Measurements from ENCODE around the gene ZNF292.
"Not testable (repeated sequence)": the region's sequence is repeated elsewhere in the genome, so short reads cannot be mapped to it uniquely, and the experiment has no call there.

Gene ZNF292

DNA sequence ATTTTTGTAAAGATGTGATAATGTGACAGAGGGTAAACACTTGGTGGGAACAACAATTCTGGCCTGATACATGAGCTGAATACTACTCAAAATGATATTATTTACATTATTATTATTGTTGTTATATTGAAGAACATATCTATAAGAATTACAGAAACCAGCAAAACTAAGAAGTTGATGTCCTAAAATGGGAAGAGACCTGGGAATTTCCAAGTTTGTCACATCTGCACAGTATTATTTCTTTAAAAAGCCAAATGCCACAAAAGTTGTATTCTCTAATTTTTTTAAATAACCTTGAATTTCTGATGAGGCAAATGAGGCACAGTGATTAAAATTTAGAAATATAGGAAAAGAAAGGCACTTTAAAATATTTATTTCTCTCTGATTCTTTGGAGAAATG, 5.0 kb upstream of the ZNF292 start:
- Mint-ChIP-seq H3K27me3 (peaks cover 21% of the 10 kb centered on the region), H3K4me3 (no peak overlapping the region), H3K36me3 (ENCODE audit: low read depth) (peaks cover 10% of the 10 kb centered on the region), H3K9me3 (no peaks in the 10 kb centered on the region), H3K27ac (no peak overlapping the region), H3K4me1 (ENCODE audit: low read depth) (peaks cover 27% of the 10 kb centered on the region)
- intact Hi-C loops (cut with micrococcal nuclease): loop anchor here (5.0 to 10.0 kb wide), 3 partner anchors 257 to 544 kb away; partner anchors contain the start of genes CFAP206 and ORC3

DNA sequence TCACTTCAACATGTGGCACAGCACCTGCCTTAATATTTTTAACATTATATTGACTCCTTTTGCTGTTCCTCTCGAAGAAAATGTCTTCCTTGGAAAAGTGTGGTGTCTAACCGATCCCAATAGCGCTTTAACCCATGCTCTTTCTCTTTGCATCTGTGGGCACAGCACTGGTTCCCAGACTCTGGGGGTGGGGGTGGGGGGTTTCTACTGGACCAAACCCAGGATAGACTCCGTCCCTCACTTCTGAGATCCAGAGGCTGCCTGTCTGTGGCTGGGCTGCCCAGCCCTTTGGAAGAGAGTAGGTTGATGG, 3.9 kb upstream of the ZNF292 start:
- peak overlapping the region; percentile 70 for H3K4me3 Mint-ChIP-seq
- H3K27ac Mint-ChIP-seq: peak overlapping the region; percentile 71
- H3K4me1 Mint-ChIP-seq (ENCODE audit: low read depth): peaks cover 32% of the 10 kb centered on the region
- H3K36me3 Mint-ChIP-seq (ENCODE audit: low read depth): peaks cover 20% of the 10 kb centered on the region
- peaks cover 21% of the 10 kb centered on the region for H3K27me3 Mint-ChIP-seq
- no peaks in the 10 kb centered on the region for H3K9me3 Mint-ChIP-seq
- intact Hi-C loops (cut with micrococcal nuclease): loop anchor here (5.0 to 10.0 kb wide), 3 partner anchors 256 to 543 kb away; partner anchors contain the start of genes CFAP206 and ORC3

DNA sequence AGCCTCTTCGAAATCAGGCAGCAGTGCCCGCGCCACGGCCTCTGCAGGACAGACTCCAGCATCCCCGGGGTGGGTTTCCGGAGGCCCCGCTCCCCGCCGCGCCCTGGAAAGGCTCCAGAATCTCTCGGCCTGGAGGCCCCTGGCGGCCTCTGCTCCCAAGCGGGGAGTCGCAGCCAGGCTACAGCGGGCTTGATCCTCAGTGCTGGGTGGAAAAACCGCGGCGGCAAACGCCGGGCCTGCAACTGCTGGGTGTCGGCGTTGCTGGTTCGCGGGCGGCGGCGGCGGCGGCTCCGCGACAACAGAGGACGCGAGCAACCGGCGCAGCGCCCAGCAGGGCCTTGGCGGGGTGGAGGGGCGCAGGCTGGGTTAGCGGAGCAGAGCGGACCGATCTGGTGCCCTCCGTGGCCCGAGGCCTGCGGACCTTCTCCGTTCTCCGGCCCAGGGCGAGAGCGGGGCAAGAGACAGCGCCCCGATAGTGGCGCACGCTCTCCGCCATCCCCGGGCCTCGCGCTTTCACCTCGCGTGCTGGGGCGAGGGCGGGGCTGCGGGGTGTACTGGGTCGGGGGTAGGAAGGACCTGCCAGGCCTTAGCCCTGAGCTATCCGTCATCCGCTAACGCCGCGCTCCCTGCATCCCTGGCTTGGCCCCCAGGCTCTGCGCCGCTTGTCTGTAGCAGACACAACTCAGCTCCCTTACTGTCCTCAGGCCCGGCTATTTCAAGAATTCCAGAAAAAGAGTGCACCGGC, 3.4 kb upstream of the ZNF292 start:
- intact Hi-C loops (cut with micrococcal nuclease): loop anchor here (5.0 to 10.0 kb wide), 3 partner anchors 255 to 543 kb away; partner anchors contain the start of genes CFAP206 and ORC3
- Mint-ChIP-seq H3K36me3 (ENCODE audit: low read depth) (peaks cover 23% of the 10 kb centered on the region), H3K27me3 (peaks cover 20% of the 10 kb centered on the region), H3K9me3 (no peaks in the 10 kb centered on the region), H3K27ac (peak overlapping the region; percentile 71), H3K4me1 (ENCODE audit: low read depth) (peaks cover 37% of the 10 kb centered on the region), H3K4me3 (peak overlapping the region; percentile 70)

DNA sequence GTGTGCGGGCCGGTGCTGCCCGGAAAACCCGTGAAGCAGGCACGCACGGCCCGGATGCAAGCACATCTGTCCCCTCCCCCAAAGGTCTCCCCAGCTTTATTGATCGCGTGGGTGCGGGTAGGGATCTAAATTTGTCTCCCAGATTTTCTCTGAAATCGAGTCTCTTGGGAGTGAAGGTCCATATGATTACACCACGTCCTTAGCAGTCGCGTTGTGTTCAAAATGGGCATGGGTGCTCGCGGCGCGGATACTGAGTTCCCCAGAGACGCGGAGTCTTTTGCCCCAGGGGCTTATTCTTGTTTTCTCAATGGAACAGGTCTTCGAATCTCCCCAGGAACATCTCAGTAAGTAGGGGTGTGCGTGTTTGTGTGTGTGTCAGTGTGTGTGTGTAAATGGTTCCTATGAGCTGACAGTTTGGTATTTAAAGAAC, 2.8 kb upstream of the ZNF292 start:
- intact Hi-C loops (cut with micrococcal nuclease): loop anchor here (5.0 to 10.0 kb wide), 3 partner anchors 255 to 542 kb away; partner anchors contain the start of genes CFAP206 and ORC3
- Mint-ChIP-seq H3K27ac (peak overlapping the region; percentile 71), H3K9me3 (no peaks in the 10 kb centered on the region), H3K4me1 (ENCODE audit: low read depth) (peaks cover 38% of the 10 kb centered on the region), H3K4me3 (peak overlapping the region; percentile 70), H3K27me3 (peaks cover 19% of the 10 kb centered on the region), H3K36me3 (ENCODE audit: low read depth) (peaks cover 23% of the 10 kb centered on the region)

DNA sequence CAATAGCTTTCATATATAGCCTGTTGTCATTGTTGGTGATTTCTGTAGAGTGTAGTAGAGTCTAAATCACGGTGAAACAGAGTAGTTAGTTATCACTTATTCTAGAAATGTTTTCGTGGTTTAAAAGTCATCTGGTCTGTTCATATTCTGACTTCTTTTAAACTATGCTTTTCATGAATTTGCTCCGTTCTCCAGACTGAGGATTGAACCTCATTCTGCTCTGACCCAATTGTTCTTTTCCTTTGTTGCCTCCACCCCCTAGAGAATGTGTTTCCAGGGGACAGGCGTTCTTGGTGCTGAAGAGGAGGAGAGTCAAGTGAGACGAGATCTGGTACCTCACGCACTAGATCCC, 748 bp upstream of the ZNF292 start:
- H3K4me3 Mint-ChIP-seq: peak overlapping the region; percentile 98
- H3K27me3 Mint-ChIP-seq: peaks cover 18% of the 10 kb centered on the region
- H3K4me1 Mint-ChIP-seq (ENCODE audit: low read depth): peaks cover 38% of the 10 kb centered on the region
- H3K9me3 Mint-ChIP-seq: no peaks in the 10 kb centered on the region
- peak overlapping the region; percentile 97 for H3K27ac Mint-ChIP-seq
- H3K36me3 Mint-ChIP-seq (ENCODE audit: low read depth): peaks cover 36% of the 10 kb centered on the region
- intact Hi-C loops (cut with micrococcal nuclease): loop anchor here (5.0 to 10.0 kb wide), 3 partner anchors 253 to 540 kb away; partner anchors contain the start of genes CFAP206 and ORC3

DNA sequence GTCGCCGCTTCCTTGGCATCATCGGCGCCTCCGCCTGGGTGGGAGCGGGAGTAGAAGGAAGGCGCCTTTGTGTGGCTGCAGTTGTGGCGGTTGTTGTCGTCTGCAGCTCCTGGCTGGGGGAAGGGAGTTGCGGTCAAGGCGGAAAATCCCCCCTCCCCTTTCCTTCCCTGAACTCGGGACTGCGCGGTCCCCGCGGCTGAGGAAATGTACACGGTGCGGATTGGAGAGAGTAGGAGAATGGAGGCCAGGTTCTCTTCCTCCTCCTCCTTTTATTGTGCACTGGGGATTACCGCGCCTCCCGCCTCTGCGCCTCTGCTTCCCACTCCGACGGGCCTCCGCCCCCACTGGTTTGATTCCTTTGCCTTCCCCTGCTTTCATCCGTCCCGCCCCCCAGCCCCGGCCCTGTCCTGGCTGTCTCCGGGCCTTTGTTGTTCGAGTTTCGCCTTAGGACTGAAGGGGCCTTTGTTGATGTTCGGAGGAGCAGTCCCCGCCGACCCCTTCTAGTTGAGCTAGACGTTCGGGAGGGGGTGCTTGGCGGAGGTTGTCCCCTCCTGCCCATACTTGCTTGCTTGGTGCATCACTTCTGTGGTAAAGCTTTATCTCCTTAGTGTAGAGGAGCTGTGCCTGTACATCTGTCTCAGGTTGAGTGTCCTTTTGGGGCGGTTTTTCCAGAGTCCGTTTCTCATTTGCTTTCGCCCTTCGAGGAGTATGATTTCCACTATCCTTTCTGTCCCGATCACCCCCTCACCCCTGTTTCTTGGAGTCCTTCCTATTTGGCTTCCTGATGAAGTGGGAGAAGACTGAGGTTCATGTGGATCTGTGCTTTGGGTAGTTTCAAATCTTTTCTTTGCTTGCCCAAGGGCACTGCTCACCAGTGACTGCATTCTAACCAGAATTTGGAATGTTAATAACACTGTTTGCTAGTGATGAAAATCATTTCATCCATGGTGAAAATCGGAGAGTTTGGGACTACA, 764 bp downstream of the ZNF292 start:
- peak overlapping the region; percentile 98 for H3K4me3 Mint-ChIP-seq
- peaks cover 45% of the 10 kb centered on the region for H3K4me1 Mint-ChIP-seq (ENCODE audit: low read depth)
- H3K9me3 Mint-ChIP-seq: no peaks in the 10 kb centered on the region
- peak overlapping the region; percentile 97 for H3K27ac Mint-ChIP-seq
- H3K36me3 Mint-ChIP-seq (ENCODE audit: low read depth): peaks cover 36% of the 10 kb centered on the region
- intact Hi-C loops (cut with micrococcal nuclease): loop anchor here (5.0 to 10.0 kb wide), 3 partner anchors 316 to 539 kb away; partner anchors contain the start of genes ORC3 and SLC35A1
- peaks cover 11% of the 10 kb centered on the region for H3K27me3 Mint-ChIP-seq

DNA sequence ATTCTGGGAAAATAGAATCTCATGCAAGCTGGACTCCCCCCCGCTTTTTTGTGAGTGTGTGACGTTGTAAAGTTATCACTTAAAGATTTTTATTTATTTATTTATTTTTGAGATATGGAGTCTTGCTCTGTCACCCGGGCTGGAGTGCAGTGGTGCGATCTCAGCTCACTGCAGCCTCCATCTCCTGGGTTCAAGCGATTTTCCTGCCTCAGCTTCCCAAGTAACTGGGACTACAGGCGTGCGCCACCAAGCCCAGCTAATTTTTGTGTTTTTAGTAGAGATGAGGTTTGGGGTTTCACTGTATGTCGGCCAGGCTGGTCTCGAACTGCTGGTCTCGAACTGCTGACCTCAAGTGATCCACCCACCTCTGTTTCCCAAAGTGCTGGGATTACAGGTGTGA, 2.2 kb downstream of the ZNF292 start:
- not testable (repeated sequence) for H3K4me3 Mint-ChIP-seq, H3K9me3 Mint-ChIP-seq, H3K27me3 Mint-ChIP-seq, H3K27ac Mint-ChIP-seq
- peaks cover 36% of the 10 kb centered on the region for H3K36me3 Mint-ChIP-seq (ENCODE audit: low read depth)
- H3K4me1 Mint-ChIP-seq (ENCODE audit: low read depth): peaks cover 34% of the 10 kb centered on the region
- intact Hi-C loops (cut with micrococcal nuclease): loop anchor here (5.0 to 10.0 kb wide), 3 partner anchors 315 to 537 kb away; partner anchors contain the start of genes ORC3 and SLC35A1

DNA sequence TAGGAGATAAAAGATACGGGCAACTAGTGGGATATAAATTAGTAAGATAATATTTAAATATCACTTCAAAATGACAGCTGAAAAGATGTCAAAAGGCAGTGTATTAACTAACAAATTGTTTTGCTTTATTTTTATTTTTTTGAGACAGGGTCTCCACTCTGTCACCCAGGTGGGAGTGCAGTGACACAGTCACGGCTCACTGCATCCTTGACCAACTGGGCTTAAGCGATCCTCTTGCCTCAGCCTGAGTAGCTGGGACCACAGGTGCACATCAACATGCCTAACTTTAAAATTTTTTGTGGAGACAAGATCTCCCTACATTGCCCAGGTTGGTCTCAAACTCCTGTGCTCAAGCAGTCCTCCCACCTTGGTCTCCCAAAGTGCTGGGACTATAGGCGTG, 5.9 kb downstream of the ZNF292 start:
- peaks cover 38% of the 10 kb centered on the region for H3K4me1 Mint-ChIP-seq (ENCODE audit: low read depth)
- no peaks in the 10 kb centered on the region for H3K27me3 Mint-ChIP-seq
- no peaks in the 10 kb centered on the region for H3K9me3 Mint-ChIP-seq
- H3K36me3 Mint-ChIP-seq (ENCODE audit: low read depth): peaks cover 32% of the 10 kb centered on the region
- H3K27ac Mint-ChIP-seq: no peak overlapping the region
- intact Hi-C loops (cut with micrococcal nuclease): no loop called here
- H3K4me3 Mint-ChIP-seq: no peak overlapping the region

DNA sequence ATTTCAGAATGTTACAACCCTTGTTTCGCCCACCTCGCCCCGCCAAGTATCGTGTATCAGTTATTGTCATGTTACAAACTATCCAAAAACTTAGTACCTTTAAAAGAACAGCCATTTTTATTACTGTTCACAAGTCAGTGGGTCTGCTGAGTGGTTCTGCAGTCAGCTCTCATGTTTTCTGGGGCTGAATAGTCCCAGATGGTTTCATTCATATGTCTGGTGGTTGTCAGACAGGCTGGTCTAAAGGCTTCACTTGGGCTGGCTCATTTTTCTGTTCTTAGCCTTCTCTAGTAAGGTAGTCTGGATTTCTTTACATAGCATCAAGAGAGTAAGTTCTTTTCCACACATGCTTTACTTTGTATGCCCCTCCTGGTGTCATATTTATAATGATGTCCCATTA, 8.6 kb downstream of the ZNF292 start:
- no peak overlapping the region for H3K27ac Mint-ChIP-seq
- H3K27me3 Mint-ChIP-seq: no peaks in the 10 kb centered on the region
- peaks cover 34% of the 10 kb centered on the region for H3K4me1 Mint-ChIP-seq (ENCODE audit: low read depth)
- H3K36me3 Mint-ChIP-seq (ENCODE audit: low read depth): peaks cover 19% of the 10 kb centered on the region
- intact Hi-C loops (cut with micrococcal nuclease): no loop called here
- H3K9me3 Mint-ChIP-seq: no peaks in the 10 kb centered on the region
- no peak overlapping the region for H3K4me3 Mint-ChIP-seq

DNA sequence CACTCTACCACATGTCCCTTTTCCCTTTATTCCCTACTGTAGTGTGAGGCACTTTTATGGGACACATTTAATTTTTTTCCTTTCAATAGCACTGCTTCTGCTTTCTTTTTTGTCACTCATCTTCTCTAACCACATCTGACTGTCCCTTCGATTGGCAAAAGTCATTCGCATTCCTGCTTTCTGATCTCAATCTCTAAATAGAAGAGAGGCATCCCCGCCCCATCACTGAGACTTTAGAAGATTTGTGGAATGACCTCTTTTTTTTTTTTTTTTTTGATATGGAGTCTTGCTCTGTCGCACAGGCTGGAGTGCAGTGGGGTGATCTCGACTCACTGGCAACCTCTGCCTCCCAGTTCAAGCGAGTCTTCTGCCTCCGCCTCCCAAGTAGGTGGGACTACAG, 9.1 kb downstream of the ZNF292 start:
- intact Hi-C loops (cut with micrococcal nuclease): no loop called here
- H3K9me3 Mint-ChIP-seq: no peaks in the 10 kb centered on the region
- H3K36me3 Mint-ChIP-seq (ENCODE audit: low read depth): peaks cover 22% of the 10 kb centered on the region
- no peak overlapping the region for H3K27ac Mint-ChIP-seq
- H3K4me1 Mint-ChIP-seq (ENCODE audit: low read depth): peaks cover 34% of the 10 kb centered on the region
- H3K4me3 Mint-ChIP-seq: no peak overlapping the region
- no peaks in the 10 kb centered on the region for H3K27me3 Mint-ChIP-seq

DNA sequence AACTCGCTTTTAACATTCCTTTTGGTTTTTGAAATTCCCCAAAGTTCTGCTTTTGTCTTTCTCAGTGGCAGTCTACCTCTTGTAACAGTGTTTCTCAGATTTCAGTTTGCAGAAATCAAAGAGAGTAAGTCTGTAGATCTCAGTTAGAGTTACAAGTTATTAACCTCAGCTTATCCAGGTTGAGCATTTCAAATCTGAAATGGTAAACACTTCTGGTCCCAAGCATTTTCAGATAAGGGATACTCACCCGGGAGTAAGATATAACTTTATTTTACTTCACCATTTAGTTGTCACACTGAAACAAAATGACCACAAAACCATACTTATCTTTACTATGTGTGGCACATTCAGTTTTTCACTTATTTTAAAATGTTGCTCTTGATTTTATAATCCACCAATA, 9.8 kb downstream of the ZNF292 start:
- Mint-ChIP-seq H3K4me3 (no peak overlapping the region), H3K36me3 (ENCODE audit: low read depth) (peaks cover 24% of the 10 kb centered on the region)
- intact Hi-C loops (cut with micrococcal nuclease): no loop called here

DNA sequence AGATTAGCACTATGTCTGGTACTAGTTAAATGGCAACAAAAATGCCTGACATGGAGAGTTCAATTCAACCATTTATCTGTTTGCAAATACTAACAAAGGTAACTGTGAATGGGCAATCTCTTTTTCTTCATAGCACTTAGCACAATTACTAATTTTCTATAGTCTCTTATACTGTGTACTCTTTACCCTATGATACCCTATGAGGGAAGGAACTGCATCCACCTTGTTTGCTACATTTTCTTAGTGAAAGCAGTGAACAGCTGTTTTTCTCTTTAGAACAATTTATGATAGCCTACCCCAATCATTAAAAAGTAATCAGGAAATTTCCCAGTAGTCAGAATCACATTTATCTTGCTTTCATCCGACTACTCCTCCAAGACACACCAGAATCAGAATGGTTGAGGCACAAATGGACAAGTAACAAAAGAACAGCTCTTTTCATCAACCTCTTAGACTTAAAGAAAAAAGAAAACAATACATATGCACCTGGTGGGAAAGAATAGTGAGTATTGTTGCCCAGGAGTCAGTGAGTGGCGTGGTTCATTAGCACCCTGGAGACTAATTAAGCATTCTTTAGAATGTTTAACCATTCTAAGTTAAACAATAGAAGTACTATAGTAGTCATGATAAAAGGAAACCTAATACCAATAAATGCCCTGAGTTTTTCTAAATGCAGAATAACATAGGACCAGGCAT, 16.7 kb downstream of the ZNF292 start:
- no peaks in the 10 kb centered on the region for H3K27me3 Mint-ChIP-seq
- H3K4me3 Mint-ChIP-seq: no peak overlapping the region
- no peak overlapping the region for H3K27ac Mint-ChIP-seq
- H3K36me3 Mint-ChIP-seq (ENCODE audit: low read depth): peaks cover 26% of the 10 kb centered on the region
- H3K9me3 Mint-ChIP-seq: no peaks in the 10 kb centered on the region
- peaks cover 35% of the 10 kb centered on the region for H3K4me1 Mint-ChIP-seq (ENCODE audit: low read depth)
- intact Hi-C loops (cut with micrococcal nuclease): no loop called here

More for the DNA sequence above, 9.8 kb downstream of the ZNF292 start:
- peaks cover 31% of the 10 kb centered on the region for H3K4me1 Mint-ChIP-seq (ENCODE audit: low read depth)
- no peak overlapping the region for H3K27ac Mint-ChIP-seq
- H3K27me3 Mint-ChIP-seq: no peaks in the 10 kb centered on the region
- H3K9me3 Mint-ChIP-seq: no peaks in the 10 kb centered on the region

DNA sequence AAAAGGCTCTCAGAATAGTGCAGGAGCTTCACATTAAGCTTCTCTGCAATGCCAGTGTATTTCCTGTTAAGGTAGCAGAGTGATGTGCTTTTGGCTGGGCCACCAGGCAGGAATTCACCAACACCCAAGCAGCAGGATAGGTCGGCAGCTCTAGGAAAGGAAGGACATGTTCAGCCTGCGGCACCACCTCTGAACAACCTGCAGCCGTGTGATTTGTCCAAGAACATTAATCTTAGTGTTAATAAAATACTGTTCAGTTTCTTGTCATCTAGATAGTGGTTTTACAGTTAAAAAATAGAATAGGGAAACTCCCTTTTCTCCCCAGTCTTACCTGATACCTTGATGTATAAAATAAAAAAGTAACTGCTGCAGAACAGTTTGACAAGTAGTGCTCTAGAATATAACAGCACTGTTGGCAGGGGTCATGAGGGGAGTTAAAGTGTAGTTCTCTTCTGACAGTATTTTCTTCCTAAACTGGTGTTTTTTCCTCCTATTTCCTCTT, 18.8 kb downstream of the ZNF292 start:
- H3K4me1 Mint-ChIP-seq (ENCODE audit: low read depth): peaks cover 46% of the 10 kb centered on the region
- H3K36me3 Mint-ChIP-seq (ENCODE audit: low read depth): peaks cover 25% of the 10 kb centered on the region
- H3K27ac Mint-ChIP-seq: no peak overlapping the region
- H3K27me3 Mint-ChIP-seq: no peaks in the 10 kb centered on the region
- no peaks in the 10 kb centered on the region for H3K9me3 Mint-ChIP-seq
- H3K4me3 Mint-ChIP-seq: no peak overlapping the region
- intact Hi-C loops (cut with micrococcal nuclease): no loop called here

Measured in dendritic cell treated with granulocyte-macrophage colony-stimulating factor and Interleukin-4, amounts not matched to agents 40 ng/mL and 50 ng/mL, for 4 days (primary cell).